GM23338 (cell line): ENCODE results near the gene PSD4. TPM values are rescaled to one million over a fixed set of nuclear protein-coding genes. Genes with fewer than 3 reads are reported as not detected.

Source experiments
- ATAC-seq: fragments of 200-7000 bp; cut with Tn5 transposase; 3 replicates; pipeline ENCODE4 v1.9.1; 2020
- DNase-seq: peaks from one replicate; pipeline ENCODE4 v3.0.0-alpha.2; 2015; ENCODE audit warnings: low spot score
- H2AFZ ChIP-seq: fragments of 200-600 bp; sonication (generic); 2 replicates; pipeline ENCODE4 v1.8.0; 2016; ENCODE audit warnings: antibody characterized with exemption, mild to moderate bottlenecking, moderate library complexity
- H3F3A ChIP-seq: fragments of 200-600 bp; sonication (generic); replicated peaks from 2 replicates; pipeline ENCODE4 v1.8.0; 2017; ENCODE audit warnings: antibody characterized with exemption, mixed run types, low read depth
- H3K27ac ChIP-seq: fragments of 200-600 bp; sonication (generic); 2 replicates; pipeline ENCODE4 v1.6.1; 2016; ENCODE audit warnings: low read depth
- H3K27me3 ChIP-seq: fragments of 200-600 bp; sonication (generic); 2 replicates; pipeline ENCODE4 v1.8.0; 2016; ENCODE audit warnings: mild to moderate bottlenecking, mixed run types, moderate library complexity; ENCODE audit not compliant: insufficient read depth
- H3K36me3 ChIP-seq: fragments of 200-600 bp; sonication (generic); 2 replicates; pipeline ENCODE4 v1.8.0; 2016; ENCODE audit warnings: mild to moderate bottlenecking; ENCODE audit not compliant: insufficient read depth
- H3K4me1 ChIP-seq: fragments of 200-600 bp; sonication (generic); 2 replicates; pipeline ENCODE4 v1.8.0; 2016; ENCODE audit warnings: mild to moderate bottlenecking, moderate library complexity; ENCODE audit not compliant: insufficient read depth
- H3K4me2 ChIP-seq: fragments of 200-600 bp; sonication (generic); 2 replicates; pipeline ENCODE4 v1.7.1; 2017; ENCODE audit warnings: mixed run types
- H3K4me3 ChIP-seq: fragments of 200-600 bp; sonication (generic); 2 replicates; pipeline ENCODE4 v1.6.1; 2016; ENCODE audit warnings: mixed run types
- H3K79me2 ChIP-seq: fragments of 200-600 bp; sonication (generic); replicated peaks from 2 replicates; pipeline ENCODE4 v1.8.0; 2017; ENCODE audit warnings: mild to moderate bottlenecking; ENCODE audit not compliant: insufficient read depth
- H3K9me2 ChIP-seq: fragments of 200-600 bp; sonication (generic); 2 replicates; pipeline ENCODE4 v1.8.0; 2017; ENCODE audit not compliant: insufficient read depth
- H4K20me1 ChIP-seq: fragments of 200-600 bp; sonication (generic); replicated peaks from 2 replicates; pipeline ENCODE4 v1.8.0; 2017; ENCODE audit warnings: mild to moderate bottlenecking; ENCODE audit not compliant: insufficient read depth
- H3K27ac Mint-ChIP-seq: 2 replicates; pipeline ENCODE4 v1.8.0; 2020; ENCODE audit warnings: inconsistent platforms, mild to moderate bottlenecking, moderate library complexity, mixed read lengths
- H3K27me3 Mint-ChIP-seq: 3 replicates; pipeline ENCODE4 v1.8.0; 2022; ENCODE audit warnings: low read depth, mild to moderate bottlenecking, moderate library complexity, mixed read lengths, inconsistent platforms; ENCODE audit not compliant: insufficient read depth, poor library complexity
- H3K36me3 Mint-ChIP-seq: 3 replicates; pipeline ENCODE4 v1.8.0; 2021; ENCODE audit warnings: low read depth, mild to moderate bottlenecking, inconsistent platforms, moderate library complexity, mixed read lengths
- H3K4me1 Mint-ChIP-seq: 3 replicates; pipeline ENCODE4 v1.8.0; 2020; ENCODE audit warnings: mild to moderate bottlenecking, inconsistent platforms, mixed read lengths
- H3K4me3 Mint-ChIP-seq: 3 replicates; pipeline ENCODE4 v1.8.0; 2021; ENCODE audit warnings: moderate library complexity, mild to moderate bottlenecking, inconsistent platforms, mixed read lengths
- H3K9me3 Mint-ChIP-seq: 3 replicates; pipeline ENCODE4 v1.8.0; 2020; ENCODE audit warnings: moderate library complexity, mild to moderate bottlenecking, inconsistent platforms, mixed read lengths
- CREB1 ChIP-seq: fragments of 250-450 bp; sonication (Bioruptor Pico); IDR thresholded peaks from 2 replicates; pipeline ENCODE4 v1.5.0; 2020; ENCODE audit warnings: low read depth, mild to moderate bottlenecking, moderate library complexity
- EZH2 ChIP-seq: fragments of 200-600 bp; sonication (generic); IDR thresholded peaks from one replicate; pipeline ENCODE4 v1.8.0; 2017; ENCODE audit warnings: antibody characterized with exemption, mild to moderate bottlenecking, low read depth; ENCODE audit not compliant: unreplicated experiment
- EZH2phosphoT487 ChIP-seq: fragments of 200-600 bp; sonication (generic); IDR thresholded peaks from one replicate; pipeline ENCODE4 v1.8.1; 2018; ENCODE audit warnings: antibody characterized with exemption; ENCODE audit not compliant: unreplicated experiment
- JUNB ChIP-seq: IDR thresholded peaks from one replicate; pipeline ENCODE4 v1.6.1; 2016; ENCODE audit warnings: antibody characterized with exemption; ENCODE audit not compliant: unreplicated experiment
- NANOG ChIP-seq: IDR thresholded peaks from 2 replicates; pipeline ENCODE4 v1.6.1; 2016; ENCODE audit warnings: antibody characterized with exemption, borderline replicate concordance
- POLR2AphosphoS5 ChIP-seq: IDR thresholded peaks from 2 replicates; pipeline ENCODE4 v1.6.1; 2016; ENCODE audit warnings: antibody characterized with exemption, low read depth
- STAT1 ChIP-seq: IDR thresholded peaks from one replicate; pipeline ENCODE4 v1.6.1; 2016; ENCODE audit warnings: antibody characterized with exemption; ENCODE audit not compliant: unreplicated experiment
- ZNF114 ChIP-seq: fragments of 250-450 bp; sonication (Bioruptor Pico); IDR thresholded peaks from 2 replicates; pipeline ENCODE4 v1.5.0; 2020; ENCODE audit warnings: mild to moderate bottlenecking, moderate library complexity
- ZNF331 ChIP-seq: fragments of 250-450 bp; sonication (Bioruptor Pico); IDR thresholded peaks from 2 replicates; pipeline ENCODE4 v1.5.0; 2020; ENCODE audit warnings: low read depth, mild to moderate bottlenecking, moderate library complexity
- polyA plus RNA-seq: library from polyadenylated mRNA; unstranded; fragments of >200 nt; fragmentation: Nextera tagmentation; extraction: Ambion mirVana; gene quantifications from 2 replicates; pipeline ENCODE4 v1.2.1, GENCODE V29; 2016
- total RNA-seq: library from RNA; depleted of rRNA; stranded (reverse); fragments of >200 nt; shearing (Covaris generic); gene quantifications from 2 replicates; pipeline ENCODE4 v1.2.3, GENCODE V29; 2014
- TF ChIP-seq, protein P1 (sequence below): IDR thresholded peaks from 2 replicates; pipeline ENCODE4 v1.6.1; 2016; ENCODE audit warnings: antibody characterized with exemption
- TF ChIP-seq, protein P2 (sequence below): fragments of 250-450 bp; sonication (Bioruptor Pico); IDR thresholded peaks from 2 replicates; pipeline ENCODE4 v1.5.0; 2020; ENCODE audit warnings: mild to moderate bottlenecking, moderate library complexity
- TF ChIP-seq, protein P3 (sequence below): IDR thresholded peaks from one replicate; pipeline ENCODE4 v1.6.1; 2018; ENCODE audit warnings: antibody characterized with exemption; ENCODE audit not compliant: unreplicated experiment
- TF ChIP-seq, protein P4 (sequence below), 2 experiments: fragments of 200-600 bp in 1 of 2; sonication (generic) in 1 of 2; conservative IDR thresholded peaks; 2 replicates each; pipeline versions ENCODE4 v1.5.1 to v1.6.1; 2016 to 2017; ENCODE audit warnings: antibody characterized with exemption in 2 of 2, low read depth in 2 of 2, mild to moderate bottlenecking in 2 of 2, moderate library complexity in 1 of 2

PSD4 gene
- total and polyA plus RNA-seq, 2 experiments from 2014 or later, result 0.06 to 0.66 TPM

DNA sequence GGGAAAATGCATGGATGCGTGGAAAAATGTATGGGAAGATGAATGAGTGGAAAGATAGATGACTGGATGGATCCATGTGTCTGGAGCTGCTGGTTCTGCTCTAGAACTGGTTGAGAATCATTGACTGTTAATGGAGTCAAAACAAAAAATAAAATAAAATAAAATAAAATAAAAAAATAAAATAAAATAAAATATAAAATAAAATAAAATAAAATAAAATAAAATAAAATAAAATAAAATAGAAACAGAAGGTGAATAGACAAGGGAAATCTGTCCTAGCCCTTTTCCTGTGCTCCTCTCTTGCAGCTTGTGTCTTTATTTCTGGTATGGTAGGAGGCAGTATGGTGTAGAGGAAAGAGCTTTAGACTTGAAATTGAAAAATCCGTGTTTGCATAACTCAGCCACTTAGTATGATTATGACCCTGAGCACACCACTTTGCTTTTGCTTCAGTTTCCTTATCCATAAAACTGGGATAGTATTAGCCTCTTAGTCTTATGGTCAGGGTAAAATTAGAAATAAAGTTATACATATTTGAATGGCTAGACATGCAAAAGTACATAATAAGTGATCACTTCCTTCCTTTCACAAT lies 51.0 kb downstream of the PSD4 start:
- no peaks in the 10 kb centered on the region for H3K36me3 Mint-ChIP-seq
- Histone ChIP-seq H3K27ac (no peak overlapping the region), H4K20me1 (no peaks in the 10 kb centered on the region), H3K27me3 (no peaks in the 10 kb centered on the region), H3K4me3 (no peak overlapping the region), H2AFZ (no peak overlapping the region), H3K36me3 (no peaks in the 10 kb centered on the region), H3K9me2 (0 out of 2 replicates have a peak, but pooled peaks cover 4% of the 10 kb centered on the region), H3F3A (no peaks in the 10 kb centered on the region), H3K4me2 (no peak overlapping the region), H3K79me2 (no peaks in the 10 kb centered on the region), H3K4me1 (peaks cover 8% of the 10 kb centered on the region; the same call in 1 of the 2 replicates)
- peaks cover 12% of the 10 kb centered on the region; the same call in 2 of the 3 replicates for H3K4me1 Mint-ChIP-seq
- DNase-seq, result no peak
- peaks cover 2% of the 10 kb centered on the region for H3K27me3 Mint-ChIP-seq
- TF ChIP-seq ZNF114, result no peak
- TF ChIP-seq, protein P1, sequence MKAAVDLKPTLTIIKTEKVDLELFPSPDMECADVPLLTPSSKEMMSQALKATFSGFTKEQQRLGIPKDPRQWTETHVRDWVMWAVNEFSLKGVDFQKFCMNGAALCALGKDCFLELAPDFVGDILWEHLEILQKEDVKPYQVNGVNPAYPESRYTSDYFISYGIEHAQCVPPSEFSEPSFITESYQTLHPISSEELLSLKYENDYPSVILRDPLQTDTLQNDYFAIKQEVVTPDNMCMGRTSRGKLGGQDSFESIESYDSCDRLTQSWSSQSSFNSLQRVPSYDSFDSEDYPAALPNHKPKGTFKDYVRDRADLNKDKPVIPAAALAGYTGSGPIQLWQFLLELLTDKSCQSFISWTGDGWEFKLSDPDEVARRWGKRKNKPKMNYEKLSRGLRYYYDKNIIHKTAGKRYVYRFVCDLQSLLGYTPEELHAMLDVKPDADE, result no peak
- TF ChIP-seq EZH2phosphoT487, result no peak
- TF ChIP-seq ZNF331 (CRISPR knock-in tag), result no peak
- TF ChIP-seq, protein P2, sequence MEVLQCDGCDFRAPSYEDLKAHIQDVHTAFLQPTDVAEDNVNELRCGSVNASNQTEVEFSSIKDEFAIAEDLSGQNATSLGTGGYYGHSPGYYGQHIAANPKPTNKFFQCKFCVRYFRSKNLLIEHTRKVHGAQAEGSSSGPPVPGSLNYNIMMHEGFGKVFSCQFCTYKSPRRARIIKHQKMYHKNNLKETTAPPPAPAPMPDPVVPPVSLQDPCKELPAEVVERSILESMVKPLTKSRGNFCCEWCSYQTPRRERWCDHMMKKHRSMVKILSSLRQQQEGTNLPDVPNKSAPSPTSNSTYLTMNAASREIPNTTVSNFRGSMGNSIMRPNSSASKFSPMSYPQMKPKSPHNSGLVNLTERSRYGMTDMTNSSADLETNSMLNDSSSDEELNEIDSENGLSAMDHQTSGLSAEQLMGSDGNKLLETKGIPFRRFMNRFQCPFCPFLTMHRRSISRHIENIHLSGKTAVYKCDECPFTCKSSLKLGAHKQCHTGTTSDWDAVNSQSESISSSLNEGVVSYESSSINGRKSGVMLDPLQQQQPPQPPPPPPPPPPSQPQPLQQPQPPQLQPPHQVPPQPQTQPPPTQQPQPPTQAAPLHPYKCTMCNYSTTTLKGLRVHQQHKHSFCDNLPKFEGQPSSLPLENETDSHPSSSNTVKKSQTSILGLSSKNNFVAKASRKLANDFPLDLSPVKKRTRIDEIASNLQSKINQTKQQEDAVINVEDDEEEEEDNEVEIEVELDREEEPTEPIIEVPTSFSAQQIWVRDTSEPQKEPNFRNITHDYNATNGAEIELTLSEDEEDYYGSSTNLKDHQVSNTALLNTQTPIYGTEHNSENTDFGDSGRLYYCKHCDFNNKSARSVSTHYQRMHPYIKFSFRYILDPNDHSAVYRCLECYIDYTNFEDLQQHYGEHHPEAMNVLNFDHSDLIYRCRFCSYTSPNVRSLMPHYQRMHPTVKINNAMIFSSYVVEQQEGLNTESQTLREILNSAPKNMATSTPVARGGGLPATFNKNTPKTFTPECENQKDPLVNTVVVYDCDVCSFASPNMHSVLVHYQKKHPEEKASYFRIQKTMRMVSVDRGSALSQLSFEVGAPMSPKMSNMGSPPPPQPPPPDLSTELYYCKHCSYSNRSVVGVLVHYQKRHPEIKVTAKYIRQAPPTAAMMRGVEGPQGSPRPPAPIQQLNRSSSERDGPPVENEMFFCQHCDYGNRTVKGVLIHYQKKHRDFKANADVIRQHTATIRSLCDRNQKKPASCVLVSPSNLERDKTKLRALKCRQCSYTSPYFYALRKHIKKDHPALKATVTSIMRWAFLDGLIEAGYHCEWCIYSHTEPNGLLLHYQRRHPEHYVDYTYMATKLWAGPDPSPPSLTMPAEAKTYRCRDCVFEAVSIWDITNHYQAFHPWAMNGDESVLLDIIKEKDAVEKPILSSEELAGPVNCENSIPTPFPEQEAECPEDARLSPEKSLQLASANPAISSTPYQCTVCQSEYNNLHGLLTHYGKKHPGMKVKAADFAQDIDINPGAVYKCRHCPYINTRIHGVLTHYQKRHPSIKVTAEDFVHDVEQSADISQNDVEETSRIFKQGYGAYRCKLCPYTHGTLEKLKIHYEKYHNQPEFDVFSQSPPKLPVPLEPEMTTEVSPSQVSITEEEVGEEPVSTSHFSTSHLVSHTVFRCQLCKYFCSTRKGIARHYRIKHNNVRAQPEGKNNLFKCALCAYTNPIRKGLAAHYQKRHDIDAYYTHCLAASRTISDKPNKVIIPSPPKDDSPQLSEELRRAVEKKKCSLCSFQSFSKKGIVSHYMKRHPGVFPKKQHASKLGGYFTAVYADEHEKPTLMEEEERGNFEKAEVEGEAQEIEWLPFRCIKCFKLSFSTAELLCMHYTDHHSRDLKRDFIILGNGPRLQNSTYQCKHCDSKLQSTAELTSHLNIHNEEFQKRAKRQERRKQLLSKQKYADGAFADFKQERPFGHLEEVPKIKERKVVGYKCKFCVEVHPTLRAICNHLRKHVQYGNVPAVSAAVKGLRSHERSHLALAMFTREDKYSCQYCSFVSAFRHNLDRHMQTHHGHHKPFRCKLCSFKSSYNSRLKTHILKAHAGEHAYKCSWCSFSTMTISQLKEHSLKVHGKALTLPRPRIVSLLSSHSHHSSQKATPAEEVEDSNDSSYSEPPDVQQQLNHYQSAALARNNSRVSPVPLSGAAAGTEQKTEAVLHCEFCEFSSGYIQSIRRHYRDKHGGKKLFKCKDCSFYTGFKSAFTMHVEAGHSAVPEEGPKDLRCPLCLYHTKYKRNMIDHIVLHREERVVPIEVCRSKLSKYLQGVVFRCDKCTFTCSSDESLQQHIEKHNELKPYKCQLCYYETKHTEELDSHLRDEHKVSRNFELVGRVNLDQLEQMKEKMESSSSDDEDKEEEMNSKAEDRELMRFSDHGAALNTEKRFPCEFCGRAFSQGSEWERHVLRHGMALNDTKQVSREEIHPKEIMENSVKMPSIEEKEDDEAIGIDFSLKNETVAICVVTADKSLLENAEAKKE (CRISPR knock-in tag), result no peak
- no peak for TF ChIP-seq JUNB
- no peak for TF ChIP-seq POLR2AphosphoS5
- no peak for TF ChIP-seq NANOG
- no peak for TF ChIP-seq EZH2
- TF ChIP-seq, protein P3, sequence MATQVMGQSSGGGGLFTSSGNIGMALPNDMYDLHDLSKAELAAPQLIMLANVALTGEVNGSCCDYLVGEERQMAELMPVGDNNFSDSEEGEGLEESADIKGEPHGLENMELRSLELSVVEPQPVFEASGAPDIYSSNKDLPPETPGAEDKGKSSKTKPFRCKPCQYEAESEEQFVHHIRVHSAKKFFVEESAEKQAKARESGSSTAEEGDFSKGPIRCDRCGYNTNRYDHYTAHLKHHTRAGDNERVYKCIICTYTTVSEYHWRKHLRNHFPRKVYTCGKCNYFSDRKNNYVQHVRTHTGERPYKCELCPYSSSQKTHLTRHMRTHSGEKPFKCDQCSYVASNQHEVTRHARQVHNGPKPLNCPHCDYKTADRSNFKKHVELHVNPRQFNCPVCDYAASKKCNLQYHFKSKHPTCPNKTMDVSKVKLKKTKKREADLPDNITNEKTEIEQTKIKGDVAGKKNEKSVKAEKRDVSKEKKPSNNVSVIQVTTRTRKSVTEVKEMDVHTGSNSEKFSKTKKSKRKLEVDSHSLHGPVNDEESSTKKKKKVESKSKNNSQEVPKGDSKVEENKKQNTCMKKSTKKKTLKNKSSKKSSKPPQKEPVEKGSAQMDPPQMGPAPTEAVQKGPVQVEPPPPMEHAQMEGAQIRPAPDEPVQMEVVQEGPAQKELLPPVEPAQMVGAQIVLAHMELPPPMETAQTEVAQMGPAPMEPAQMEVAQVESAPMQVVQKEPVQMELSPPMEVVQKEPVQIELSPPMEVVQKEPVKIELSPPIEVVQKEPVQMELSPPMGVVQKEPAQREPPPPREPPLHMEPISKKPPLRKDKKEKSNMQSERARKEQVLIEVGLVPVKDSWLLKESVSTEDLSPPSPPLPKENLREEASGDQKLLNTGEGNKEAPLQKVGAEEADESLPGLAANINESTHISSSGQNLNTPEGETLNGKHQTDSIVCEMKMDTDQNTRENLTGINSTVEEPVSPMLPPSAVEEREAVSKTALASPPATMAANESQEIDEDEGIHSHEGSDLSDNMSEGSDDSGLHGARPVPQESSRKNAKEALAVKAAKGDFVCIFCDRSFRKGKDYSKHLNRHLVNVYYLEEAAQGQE, result no peak
- no peak for TF ChIP-seq CREB1 (CRISPR knock-in tag)
- no peak for TF ChIP-seq STAT1
- TF ChIP-seq, protein P4, sequence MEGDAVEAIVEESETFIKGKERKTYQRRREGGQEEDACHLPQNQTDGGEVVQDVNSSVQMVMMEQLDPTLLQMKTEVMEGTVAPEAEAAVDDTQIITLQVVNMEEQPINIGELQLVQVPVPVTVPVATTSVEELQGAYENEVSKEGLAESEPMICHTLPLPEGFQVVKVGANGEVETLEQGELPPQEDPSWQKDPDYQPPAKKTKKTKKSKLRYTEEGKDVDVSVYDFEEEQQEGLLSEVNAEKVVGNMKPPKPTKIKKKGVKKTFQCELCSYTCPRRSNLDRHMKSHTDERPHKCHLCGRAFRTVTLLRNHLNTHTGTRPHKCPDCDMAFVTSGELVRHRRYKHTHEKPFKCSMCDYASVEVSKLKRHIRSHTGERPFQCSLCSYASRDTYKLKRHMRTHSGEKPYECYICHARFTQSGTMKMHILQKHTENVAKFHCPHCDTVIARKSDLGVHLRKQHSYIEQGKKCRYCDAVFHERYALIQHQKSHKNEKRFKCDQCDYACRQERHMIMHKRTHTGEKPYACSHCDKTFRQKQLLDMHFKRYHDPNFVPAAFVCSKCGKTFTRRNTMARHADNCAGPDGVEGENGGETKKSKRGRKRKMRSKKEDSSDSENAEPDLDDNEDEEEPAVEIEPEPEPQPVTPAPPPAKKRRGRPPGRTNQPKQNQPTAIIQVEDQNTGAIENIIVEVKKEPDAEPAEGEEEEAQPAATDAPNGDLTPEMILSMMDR (conservative IDR thresholded peaks at IDR 0.05; ENCODE audit: low read depth in 2 of 2), result no peak
- H3K4me3 Mint-ChIP-seq, result no peak overlapping the region
- H3K27ac Mint-ChIP-seq, result no peak overlapping the region
- ATAC-seq, result no peak
- H3K9me3 Mint-ChIP-seq, result no peaks in the 10 kb centered on the region
